ENCODE results near the gene MET.

MET gene

DNA sequence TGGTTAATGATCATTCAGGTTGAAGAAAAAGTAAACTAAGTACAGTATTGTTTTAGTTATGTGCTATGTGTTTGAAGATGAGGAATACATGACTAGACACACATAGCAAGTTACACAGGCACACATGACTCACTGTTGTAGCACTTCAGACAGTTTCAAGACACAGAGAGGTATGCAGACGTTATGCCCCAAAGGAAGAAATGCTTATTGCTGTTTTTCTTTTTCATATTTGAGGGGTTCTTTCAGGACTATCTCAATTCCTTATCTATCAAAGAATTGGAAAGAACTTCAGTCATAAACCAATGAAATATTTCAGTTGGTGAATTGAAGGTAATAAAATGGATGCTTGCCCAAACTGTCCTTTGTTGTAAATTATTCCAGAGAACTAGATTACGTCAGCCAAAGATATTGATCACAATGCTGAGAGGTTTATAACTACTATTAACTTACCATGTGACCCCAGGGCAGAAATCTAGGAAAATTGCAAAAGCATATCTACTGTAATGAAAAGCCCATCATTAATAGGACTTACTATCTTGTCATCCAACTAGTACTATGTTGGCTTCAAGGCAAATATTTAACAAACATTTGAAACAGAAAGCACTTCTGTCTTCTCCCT is 129.2 kb downstream of the MET start:
- TF ChIP-seq TEAD4 (IDR thresholded peaks at IDR 0.05) (peak; percentile 21; the same call in 1 of the 2 replicates), FOXM1 (IDR thresholded peaks at IDR 0.05; ENCODE audit: borderline replicate concordance, low read depth) (no peak)

DNA sequence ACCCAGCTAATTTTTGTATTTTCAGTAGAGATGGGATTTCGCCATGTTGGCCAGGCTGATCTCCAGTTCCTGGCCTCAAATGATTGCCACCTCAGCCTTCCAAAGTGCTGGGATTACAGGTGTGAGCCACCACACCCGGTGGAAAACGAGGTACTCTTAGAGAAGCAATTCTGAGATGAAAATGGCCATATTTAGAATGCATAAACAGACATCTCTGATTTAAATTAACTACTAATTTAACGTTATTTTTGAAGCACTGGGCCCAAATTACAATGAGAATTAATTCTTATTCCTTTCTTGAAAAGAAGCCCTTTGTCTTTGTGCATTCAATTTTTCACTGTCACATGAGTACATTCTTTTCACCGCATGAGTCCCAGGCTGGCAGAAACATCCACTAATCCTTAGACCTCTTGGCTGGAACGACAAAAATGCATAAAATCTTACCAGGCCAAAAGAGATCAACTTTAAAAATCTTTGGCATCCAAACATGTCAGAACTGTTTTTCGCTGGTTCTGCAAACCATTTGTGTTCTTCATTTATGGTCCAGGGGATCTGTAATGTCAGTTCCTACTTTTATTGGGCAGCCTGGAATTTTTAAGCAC is 130.2 kb downstream of the MET start:
- TF ChIP-seq ZBTB7A (IDR thresholded peaks at IDR 0.05; ENCODE audit: low read depth) = no peak
- no peak for TF ChIP-seq TAF1 (IDR thresholded peaks at IDR 0.05; ENCODE audit: low read depth)
- TF ChIP-seq EP300 (IDR thresholded peaks at IDR 0.05; ENCODE audit: borderline replicate concordance) = peak; percentile 89
- TF ChIP-seq FOXM1 (IDR thresholded peaks at IDR 0.05; ENCODE audit: borderline replicate concordance, low read depth) = peak; percentile 71
- TF ChIP-seq CREB1 (IDR thresholded peaks at IDR 0.05; ENCODE audit: low read depth) = no peak
- TF ChIP-seq, protein P1, sequence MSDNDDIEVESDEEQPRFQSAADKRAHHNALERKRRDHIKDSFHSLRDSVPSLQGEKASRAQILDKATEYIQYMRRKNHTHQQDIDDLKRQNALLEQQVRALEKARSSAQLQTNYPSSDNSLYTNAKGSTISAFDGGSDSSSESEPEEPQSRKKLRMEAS (IDR thresholded peaks at IDR 0.05) = peak; percentile 46; the same call in 1 of the 2 replicates
- no peak for TF ChIP-seq EGR1 (IDR thresholded peaks at IDR 0.05)
- TF ChIP-seq NFIC (IDR thresholded peaks at IDR 0.05) = peak; percentile 83
- TF ChIP-seq TEAD4 (IDR thresholded peaks at IDR 0.05) = peak; percentile 97
- TF ChIP-seq, protein P2, sequence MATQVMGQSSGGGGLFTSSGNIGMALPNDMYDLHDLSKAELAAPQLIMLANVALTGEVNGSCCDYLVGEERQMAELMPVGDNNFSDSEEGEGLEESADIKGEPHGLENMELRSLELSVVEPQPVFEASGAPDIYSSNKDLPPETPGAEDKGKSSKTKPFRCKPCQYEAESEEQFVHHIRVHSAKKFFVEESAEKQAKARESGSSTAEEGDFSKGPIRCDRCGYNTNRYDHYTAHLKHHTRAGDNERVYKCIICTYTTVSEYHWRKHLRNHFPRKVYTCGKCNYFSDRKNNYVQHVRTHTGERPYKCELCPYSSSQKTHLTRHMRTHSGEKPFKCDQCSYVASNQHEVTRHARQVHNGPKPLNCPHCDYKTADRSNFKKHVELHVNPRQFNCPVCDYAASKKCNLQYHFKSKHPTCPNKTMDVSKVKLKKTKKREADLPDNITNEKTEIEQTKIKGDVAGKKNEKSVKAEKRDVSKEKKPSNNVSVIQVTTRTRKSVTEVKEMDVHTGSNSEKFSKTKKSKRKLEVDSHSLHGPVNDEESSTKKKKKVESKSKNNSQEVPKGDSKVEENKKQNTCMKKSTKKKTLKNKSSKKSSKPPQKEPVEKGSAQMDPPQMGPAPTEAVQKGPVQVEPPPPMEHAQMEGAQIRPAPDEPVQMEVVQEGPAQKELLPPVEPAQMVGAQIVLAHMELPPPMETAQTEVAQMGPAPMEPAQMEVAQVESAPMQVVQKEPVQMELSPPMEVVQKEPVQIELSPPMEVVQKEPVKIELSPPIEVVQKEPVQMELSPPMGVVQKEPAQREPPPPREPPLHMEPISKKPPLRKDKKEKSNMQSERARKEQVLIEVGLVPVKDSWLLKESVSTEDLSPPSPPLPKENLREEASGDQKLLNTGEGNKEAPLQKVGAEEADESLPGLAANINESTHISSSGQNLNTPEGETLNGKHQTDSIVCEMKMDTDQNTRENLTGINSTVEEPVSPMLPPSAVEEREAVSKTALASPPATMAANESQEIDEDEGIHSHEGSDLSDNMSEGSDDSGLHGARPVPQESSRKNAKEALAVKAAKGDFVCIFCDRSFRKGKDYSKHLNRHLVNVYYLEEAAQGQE (IDR thresholded peaks at IDR 0.05; ENCODE audit: low read depth) = no peak
- TF ChIP-seq TCF12 (IDR thresholded peaks at IDR 0.05; ENCODE audit: low read depth) = peak; percentile 89
- TF ChIP-seq CEBPB (IDR thresholded peaks at IDR 0.05) = 0 out of 2 replicates have a peak, but pooled peaks have one; percentile 24
- TF ChIP-seq, protein P3, sequence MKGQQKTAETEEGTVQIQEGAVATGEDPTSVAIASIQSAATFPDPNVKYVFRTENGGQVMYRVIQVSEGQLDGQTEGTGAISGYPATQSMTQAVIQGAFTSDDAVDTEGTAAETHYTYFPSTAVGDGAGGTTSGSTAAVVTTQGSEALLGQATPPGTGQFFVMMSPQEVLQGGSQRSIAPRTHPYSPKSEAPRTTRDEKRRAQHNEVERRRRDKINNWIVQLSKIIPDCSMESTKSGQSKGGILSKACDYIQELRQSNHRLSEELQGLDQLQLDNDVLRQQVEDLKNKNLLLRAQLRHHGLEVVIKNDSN (IDR thresholded peaks at IDR 0.05) = peak; percentile 58
- no peak; the same call in 1 of the 2 replicates for TF ChIP-seq RAD21 (IDR thresholded peaks at IDR 0.05; ENCODE audit: low read depth)

DNA sequence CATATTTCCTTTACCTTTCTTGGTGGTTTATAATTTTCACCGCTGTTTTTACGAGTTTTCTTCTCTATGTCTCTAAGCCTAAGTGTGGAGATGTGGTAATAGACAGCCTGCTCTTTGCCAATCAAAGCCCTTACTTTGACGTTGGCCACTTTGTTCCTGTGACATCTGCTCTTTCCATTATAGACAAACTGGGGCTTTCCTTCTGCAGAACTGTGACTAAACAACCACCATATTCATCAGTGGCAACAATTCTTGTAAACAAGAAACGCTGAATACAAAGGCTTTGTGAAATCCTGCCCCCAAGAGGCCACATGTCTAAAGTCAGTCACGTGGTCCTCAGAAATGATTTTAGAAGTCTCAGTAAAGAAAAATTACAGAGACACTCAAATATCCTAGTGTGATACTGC is 130.8 kb downstream of the MET start:
- TF ChIP-seq YY1 (IDR thresholded peaks at IDR 0.05; ENCODE audit: low read depth) (no peak), TEAD4 (IDR thresholded peaks at IDR 0.05) (no peak), TAF1 (IDR thresholded peaks at IDR 0.05; ENCODE audit: low read depth) (no peak), ZBTB7A (IDR thresholded peaks at IDR 0.05; ENCODE audit: low read depth) (no peak), EP300 (IDR thresholded peaks at IDR 0.05; ENCODE audit: borderline replicate concordance) (no peak), NFIC (IDR thresholded peaks at IDR 0.05) (0 out of 2 replicates have a peak, but pooled peaks have one; percentile 2), FOXM1 (IDR thresholded peaks at IDR 0.05; ENCODE audit: borderline replicate concordance, low read depth) (no peak), EGR1 (IDR thresholded peaks at IDR 0.05) (no peak), CREB1 (IDR thresholded peaks at IDR 0.05; ENCODE audit: low read depth) (no peak), CEBPB (IDR thresholded peaks at IDR 0.05) (no peak), TCF12 (IDR thresholded peaks at IDR 0.05; ENCODE audit: low read depth) (no peak), RAD21 (IDR thresholded peaks at IDR 0.05; ENCODE audit: low read depth) (peak; percentile 57)
- TF ChIP-seq, protein P2 (IDR thresholded peaks at IDR 0.05; ENCODE audit: low read depth) = no peak
- TF ChIP-seq, protein P3 (IDR thresholded peaks at IDR 0.05) = peak; percentile 95
- TF ChIP-seq, protein P1 (IDR thresholded peaks at IDR 0.05) = peak; percentile 41

DNA sequence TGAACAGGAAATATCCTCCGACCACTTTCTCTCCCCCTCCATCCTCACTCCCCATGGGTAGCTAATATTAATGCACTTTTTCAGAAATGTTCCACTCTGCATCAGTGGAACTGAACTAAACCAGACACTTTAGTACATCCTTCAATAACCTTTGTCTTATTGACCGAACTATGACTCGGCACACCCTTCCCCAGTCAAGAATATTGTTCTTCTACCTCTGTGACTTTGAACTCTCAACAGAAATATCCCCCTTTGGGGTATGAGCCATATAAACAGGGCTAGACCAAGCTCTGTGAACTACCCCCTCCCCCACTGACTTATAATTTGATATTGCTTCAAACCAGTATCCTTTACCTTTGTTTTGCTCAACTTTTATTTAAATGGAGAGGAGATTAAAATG is 132.5 kb downstream of the MET start:
- TF ChIP-seq, protein P2 (IDR thresholded peaks at IDR 0.05; ENCODE audit: low read depth) = no peak
- TF ChIP-seq EP300 (IDR thresholded peaks at IDR 0.05; ENCODE audit: borderline replicate concordance) (no peak), RAD21 (IDR thresholded peaks at IDR 0.05; ENCODE audit: low read depth) (no peak), TCF12 (IDR thresholded peaks at IDR 0.05; ENCODE audit: low read depth) (no peak), TAF1 (IDR thresholded peaks at IDR 0.05; ENCODE audit: low read depth) (no peak), NFIC (IDR thresholded peaks at IDR 0.05) (no peak)
